Endothelial cell of umbilical vein (primary cell): Measurements from ENCODE around the gene FGR. TPM values are rescaled to one million over a fixed set of nuclear protein-coding genes. Genes with fewer than 3 reads are reported as not detected.

ENCODE experiments used
- BruUV-seq: library from RNA; stranded (reverse); fragments of 400-500 nt; replicated peaks from 2 replicates; lab custom pipeline; 2021; lab: Mats Ljungman, UMichigan
- CTCF ChIA-PET: fragments of 300-600, 350-600 bp; sonication (Branson Sonifier 250); formaldehyde crosslinking; loops from one replicate; lab custom pipeline; 2021; ENCODE audit warnings: antibody characterized with exemption, inconsistent platforms; lab: Charles Lee
- POLR2A ChIA-PET: fragments of 300-600, 350-600 bp; sonication (Branson Sonifier 250); formaldehyde crosslinking; loops from one replicate; lab custom pipeline; 2021; ENCODE audit warnings: antibody characterized with exemption, inconsistent platforms; lab: Charles Lee
- DNase-seq: peaks from one replicate; pipeline ENCODE4 v3.0.0-alpha.2; 2011; ENCODE audit warnings: low read depth, low spot score
- FAIRE-seq: peaks from 2 replicates; lab custom pipeline; 2011; peaks lifted over from hg19 to GRCh38; lab: Jason Lieb, UNC
- H2AFZ ChIP-seq: 2 replicates; pipeline ENCODE4 v1.6.0; 2012; ENCODE audit warnings: low read depth, low read length, control low read depth, inconsistent platforms
- H3K27ac ChIP-seq: 2 replicates; pipeline ENCODE4 v1.5.1; 2011; ENCODE audit warnings: low read depth, mild to moderate bottlenecking, control low read depth, low read length, moderate library complexity; ENCODE audit not compliant: insufficient read depth
- H3K27me3 ChIP-seq, 2 experiments: 2 replicates each; pipeline versions ENCODE4 v1.6.0 to v1.6.1; 2011; ENCODE audit warnings: low read length in 2 of 2, mixed read lengths in 1 of 2; ENCODE audit not compliant: control insufficient read depth in 2 of 2, insufficient read depth in 2 of 2
- H3K36me3 ChIP-seq, 2 experiments: 2 replicates in 1 of 2; 3 replicates in 1 of 2; pipeline ENCODE4 v1.5.1; 2011; ENCODE audit warnings: low read length in 2 of 2, mild to moderate bottlenecking in 1 of 2, moderate library complexity in 1 of 2; ENCODE audit not compliant: control insufficient read depth in 2 of 2, insufficient read depth in 2 of 2; ENCODE audit errors: extremely low read depth in 1 of 2
- H3K4me1 ChIP-seq: 3 replicates; pipeline ENCODE4 v1.5.1; 2011; ENCODE audit warnings: mild to moderate bottlenecking, low read length; ENCODE audit not compliant: control insufficient read depth, insufficient read depth; ENCODE audit errors: extremely low read depth
- H3K4me2 ChIP-seq: 2 replicates; pipeline ENCODE4 v1.6.1; 2011; ENCODE audit warnings: low read length, control low read depth, mixed read lengths; ENCODE audit not compliant: insufficient read depth
- H3K4me3 ChIP-seq, 3 experiments: fragments of 200-600 bp in 1 of 3; sonication (generic), shearing (Covaris generic) in 1 of 3; replicated peaks in 1 of 3; 2 replicates each; pipeline ENCODE4 v1.5.1; 2011 to 2016; ENCODE audit warnings: control low read depth in 3 of 3, low read length in 3 of 3, mild to moderate bottlenecking in 2 of 3, inconsistent platforms in 1 of 3, low read depth in 1 of 3, moderate library complexity in 1 of 3; ENCODE audit not compliant: insufficient read depth in 1 of 3
- H3K79me2 ChIP-seq: 2 replicates; pipeline ENCODE4 v1.6.0; 2012; ENCODE audit warnings: low read length, inconsistent platforms; ENCODE audit not compliant: control insufficient read depth, insufficient read depth
- H3K9ac ChIP-seq: replicated peaks from 2 replicates; pipeline ENCODE3; 2011; ENCODE audit warnings: low read length, control low read depth; ENCODE audit not compliant: insufficient read depth; ENCODE audit errors: extremely low read depth
- H3K9me1 ChIP-seq: replicated peaks from 3 replicates; pipeline ENCODE4 v1.6.0; 2011; ENCODE audit warnings: mild to moderate bottlenecking, low read length; ENCODE audit not compliant: control insufficient read depth, insufficient read depth; ENCODE audit errors: extremely low read depth
- H3K9me3 ChIP-seq: replicated peaks from 2 replicates; pipeline ENCODE4 v1.5.1; 2012; ENCODE audit warnings: low read length, inconsistent platforms; ENCODE audit not compliant: control insufficient read depth, insufficient read depth
- H4K20me1 ChIP-seq: replicated peaks from 2 replicates; pipeline ENCODE3; 2011; ENCODE audit warnings: mild to moderate bottlenecking, low read length; ENCODE audit not compliant: control insufficient read depth, insufficient read depth; ENCODE audit errors: extremely low read depth
- CTCF ChIP-seq, 2 donors: IDR thresholded peaks; 1 replicate in 1 of 2; 2 replicates in 1 of 2; pipeline ENCODE4 v1.5.1; 2011; ENCODE audit warnings: low read length in 2 of 2, mild to moderate bottlenecking in 2 of 2, moderate library complexity in 2 of 2, control low read depth in 1 of 2, inconsistent platforms in 1 of 2, low read depth in 1 of 2; ENCODE audit not compliant: insufficient read depth in 1 of 2; ENCODE audit errors: extremely low read depth in 1 of 2
- EZH2 ChIP-seq: IDR thresholded peaks from 2 replicates; pipeline ENCODE4 v1.6.1; 2012; ENCODE audit warnings: borderline replicate concordance, low read depth, mild to moderate bottlenecking, moderate library complexity, low read length, inconsistent platforms; ENCODE audit not compliant: severe bottlenecking
- FOS ChIP-seq: IDR thresholded peaks from 2 replicates; pipeline ENCODE4 v1.6.1; 2011; ENCODE audit warnings: mild to moderate bottlenecking, low read length, moderate library complexity, borderline replicate concordance; ENCODE audit not compliant: insufficient read depth
- GATA2 ChIP-seq: IDR thresholded peaks from 2 replicates; pipeline ENCODE4 v1.7.0; 2011; ENCODE audit warnings: low read depth, mild to moderate bottlenecking, moderate library complexity, mixed read lengths, low read length; ENCODE audit not compliant: insufficient read length, insufficient read depth
- JUN ChIP-seq: IDR thresholded peaks from 2 replicates; pipeline ENCODE4 v1.6.1; 2011; ENCODE audit warnings: borderline replicate concordance, low read depth; ENCODE audit not compliant: insufficient read length, insufficient read depth
- MAX ChIP-seq: IDR thresholded peaks from 2 replicates; pipeline ENCODE4 v1.6.1; 2011; ENCODE audit not compliant: insufficient read depth, insufficient read length
- MYC ChIP-seq: IDR thresholded peaks from one replicate; pipeline ENCODE4 v1.6.1; 2011; ENCODE audit warnings: mild to moderate bottlenecking, low read depth, low read length
- POLR2A ChIP-seq: IDR thresholded peaks from 2 replicates; pipeline ENCODE4 v1.6.1; 2012; ENCODE audit warnings: low read depth, mild to moderate bottlenecking, control low read depth, low read length
- POLR2AphosphoS5 ChIP-seq: IDR thresholded peaks from 2 replicates; pipeline ENCODE4 v1.6.1; 2012; ENCODE audit warnings: low read depth, mild to moderate bottlenecking, control low read depth, low read length, moderate library complexity; ENCODE audit not compliant: insufficient read depth
- dilution Hi-C: fragments of 300-500 bp; cut with MboI; formaldehyde crosslinking; loops from one replicate; pipeline ENCODE4 v1.15.0; 2019; ENCODE audit warnings: low sequenced_read_pairs; ENCODE audit not compliant: extremely low pct_ligation_motif_present
- intact Hi-C: fragments of 100-400 bp; cut with micrococcal nuclease; formaldehyde crosslinking; loops from one replicate; pipeline ENCODE4 v1.10.0; 2022
- polyA plus RNA-seq, 4 experiments: library from polyadenylated mRNA; depleted of rRNA in 3 of 4; stranded (reverse) in 3 of 4; unstranded in 1 of 4; fragments of >200 nt; gene quantifications; 2 replicates each; pipeline versions ENCODE4 v1.2.1 to v1.2.3, GENCODE V29; 2011 to 2012; ENCODE audit warnings: missing spikeins in 1 of 4
- total RNA-seq: library from RNA; stranded (reverse); gene quantifications from 2 replicates; pipeline ENCODE4 v1.2.3, GENCODE V29; 2021

The FGR gene
- total and polyA plus RNA-seq, 2 donors (not counting 3 experiments of a cell fraction or from before 2014, with no cell fraction given), result 0.18 TPM; not detected in 1

GRCh38 chr1:27666791-27667254 is 31.8 kb upstream of the FGR start:
- Histone ChIP-seq H4K20me1 (no peaks in the 10 kb centered on the region), H3K36me3 (no peaks in the 10 kb centered on the region), H3K79me2 (no peaks in the 10 kb centered on the region), H3K4me3 (no peak overlapping the region), H3K9me3 (no peaks in the 10 kb centered on the region), H3K4me1 (peaks cover 13% of the 10 kb centered on the region), H3K4me2 (no peak overlapping the region), H3K27ac (no peak overlapping the region), H3K27me3 (no peaks in the 10 kb centered on the region), H3K9ac (no peak overlapping the region), H2AFZ (no peak overlapping the region), H3K9me1 (no peaks in the 10 kb centered on the region)
- intact Hi-C loops (no loop called here), dilution Hi-C loops (no loop called here)
- no peak for DNase-seq
- ChIA-PET CTCF (interaction anchor here (0.6 to 8.6 kb wide), 4 partner anchors 28 to 271 kb away, joined by 3 to 306 read pairs (median 3); partner anchors contain the start of gene AHDC1), POLR2A (interaction anchor here (0.7 kb wide), 1 partner anchor 45 kb away, joined by 7 read pairs; no protein-coding TSS in a partner anchor)
- no TSS peak for BruUV-seq
- FAIRE-seq, result no peak
- TF ChIP-seq POLR2A (no peak), EZH2 (no peak), MYC (no peak), GATA2 (no peak), POLR2AphosphoS5 (no peak), CTCF (IDR thresholded peaks at IDR 0.05; ENCODE audit: extremely low read depth in 1 of 2, insufficient read depth in 1 of 2, low read depth in 1 of 2, low read length in 2 of 2) (no peak), FOS (no peak), JUN (no peak), MAX (no peak)
